HAP-1 (cell line): ENCODE data around the gene ZNRF3.
"Not testable (repeated sequence)": the region's sequence is repeated elsewhere in the genome, so short reads cannot be mapped to it uniquely, and the experiment has no call there.

Source experiments
- DNase-seq, 2 experiments: peaks; one replicate each; pipeline ENCODE4 v3.0.0-alpha.2; 2016 to 2020; ENCODE audit warnings: low spot score in 2 of 2
- H3K27me3 ChIP-seq: fragments of 250-450 bp; sonication (Bioruptor Pico); 2 replicates; pipeline ENCODE4 v1.5.1; 2020; ENCODE audit warnings: low read depth, mild to moderate bottlenecking, moderate library complexity
- H3K36me3 ChIP-seq: fragments of 250-450 bp; sonication (Bioruptor Pico); replicated peaks from 2 replicates; pipeline ENCODE4 v1.5.1; 2020; ENCODE audit warnings: mild to moderate bottlenecking
- H3K4me1 ChIP-seq: fragments of 250-450 bp; sonication (Bioruptor Pico); 2 replicates; pipeline ENCODE4 v1.5.1; 2020; ENCODE audit warnings: mild to moderate bottlenecking
- H3K4me3 ChIP-seq: fragments of 250-450 bp; sonication (Bioruptor Pico); 2 replicates; pipeline ENCODE4 v1.5.1; 2020; ENCODE audit warnings: mild to moderate bottlenecking, moderate library complexity
- H3K9me3 ChIP-seq: fragments of 250-450 bp; sonication (Bioruptor Pico); 2 replicates; pipeline ENCODE4 v1.5.1; 2020; ENCODE audit warnings: mild to moderate bottlenecking, moderate library complexity
- in situ Hi-C: fragments of 300-500 bp; cut with MboI; formaldehyde crosslinking; loops from 3 replicates; pipeline ENCODE4 v1.14.3; 2020; ENCODE audit warnings: low sequenced_read_pairs, inconsistent platforms, mixed read lengths

ZNRF3 gene

GRCh38 chr22:29072979-29073617, 189.7 kb downstream of the ZNRF3 start, which contains the start of gene KREMEN1:
Gene KREMEN1 (plus strand): TSS chr22:29073035. CDS start chr22:29073131, 96 bp downstream.
- peak in 1 of 2 experiments; percentile 29 for DNase-seq
- Histone ChIP-seq H3K4me3 (peak within 1 kb of the TSS; percentile 71), H3K36me3 (no peaks in the 10 kb centered on the region), H3K4me1 (peaks cover 9% of the 10 kb centered on the region), H3K9me3 (no peaks in the 10 kb centered on the region), H3K27me3 (no peaks in the 10 kb centered on the region)
- in situ Hi-C loops, result no loop called here

GRCh38 chr22:29073618-29074275, 190.4 kb downstream of the ZNRF3 start:
- no peaks in the 10 kb centered on the region for H3K9me3 ChIP-seq
- peaks cover 13% of the 10 kb centered on the region for H3K4me1 ChIP-seq
- peak overlapping the region; percentile 71 for H3K4me3 ChIP-seq
- DNase-seq, result peak; percentile 56 to 76
- H3K36me3 ChIP-seq, result no peaks in the 10 kb centered on the region
- no peaks in the 10 kb centered on the region for H3K27me3 ChIP-seq
- in situ Hi-C loops, result no loop called here

- H3K9me3 ChIP-seq, result no peaks in the 10 kb centered on the region
- DNase-seq, result no peak
- H3K36me3 ChIP-seq, result no peaks in the 10 kb centered on the region
- H3K4me3 ChIP-seq, result peak overlapping the region; percentile 71
- H3K4me1 ChIP-seq, result peaks cover 18% of the 10 kb centered on the region
- H3K27me3 ChIP-seq, result no peaks in the 10 kb centered on the region
- in situ Hi-C loops, result no loop called here
Measured at GRCh38 chr22:29074276-29074772, 191.0 kb downstream of the ZNRF3 start.

- in situ Hi-C loops, result no loop called here
- H3K4me1 ChIP-seq, result peaks cover 42% of the 10 kb centered on the region
- no peak for DNase-seq
- no peaks in the 10 kb centered on the region for H3K36me3 ChIP-seq
- H3K9me3 ChIP-seq, result no peaks in the 10 kb centered on the region
- H3K27me3 ChIP-seq, result no peaks in the 10 kb centered on the region
- no peak overlapping the region for H3K4me3 ChIP-seq
Measured at GRCh38 chr22:29078036-29078868, 194.9 kb downstream of the ZNRF3 start.

- H3K27me3 ChIP-seq, result no peaks in the 10 kb centered on the region
- in situ Hi-C loops, result no loop called here
- H3K9me3 ChIP-seq, result no peaks in the 10 kb centered on the region
- H3K4me3 ChIP-seq, result no peak overlapping the region
- no peaks in the 10 kb centered on the region for H3K36me3 ChIP-seq
- H3K4me1 ChIP-seq, result peaks cover 45% of the 10 kb centered on the region
- no peak for DNase-seq
Measured at GRCh38 chr22:29078869-29079207, 195.5 kb downstream of the ZNRF3 start.

- peak; percentile 81 to 86 for DNase-seq
- H3K4me3 ChIP-seq, result no peak overlapping the region
- H3K9me3 ChIP-seq, result no peaks in the 10 kb centered on the region
- peaks cover 45% of the 10 kb centered on the region for H3K4me1 ChIP-seq
- in situ Hi-C loops, result no loop called here
- H3K27me3 ChIP-seq, result no peaks in the 10 kb centered on the region
- H3K36me3 ChIP-seq, result no peaks in the 10 kb centered on the region
Measured at GRCh38 chr22:29079218-29079901, 196.0 kb downstream of the ZNRF3 start.

GRCh38 chr22:29080106-29080975, 197.0 kb downstream of the ZNRF3 start:
- Histone ChIP-seq H3K27me3 (no peaks in the 10 kb centered on the region), H3K36me3 (no peaks in the 10 kb centered on the region), H3K4me3 (no peak overlapping the region), H3K9me3 (no peaks in the 10 kb centered on the region), H3K4me1 (peaks cover 44% of the 10 kb centered on the region)
- peak; percentile 64 to 72 for DNase-seq
- in situ Hi-C loops, result no loop called here

GRCh38 chr22:29081517-29082236, 198.3 kb downstream of the ZNRF3 start:
- no peak for DNase-seq
- H3K27me3 ChIP-seq, result no peaks in the 10 kb centered on the region
- H3K4me1 ChIP-seq, result peaks cover 44% of the 10 kb centered on the region
- in situ Hi-C loops, result no loop called here
- no peaks in the 10 kb centered on the region for H3K36me3 ChIP-seq
- H3K4me3 ChIP-seq, result no peak overlapping the region
- H3K9me3 ChIP-seq, result no peaks in the 10 kb centered on the region

- H3K4me1 ChIP-seq, result peaks cover 44% of the 10 kb centered on the region
- no peaks in the 10 kb centered on the region for H3K27me3 ChIP-seq
- H3K9me3 ChIP-seq, result no peaks in the 10 kb centered on the region
- H3K4me3 ChIP-seq, result no peak overlapping the region
- DNase-seq, result no peak
- H3K36me3 ChIP-seq, result no peaks in the 10 kb centered on the region
- in situ Hi-C loops, result no loop called here
Measured at GRCh38 chr22:29082826-29083545, 199.6 kb downstream of the ZNRF3 start.

- in situ Hi-C loops, H3K36me3 ChIP-seq, H3K4me3 ChIP-seq, H3K27me3 ChIP-seq, H3K9me3 ChIP-seq: not testable (repeated sequence)
- peak in 1 of 2 experiments; percentile 39 for DNase-seq
- peaks cover 42% of the 10 kb centered on the region for H3K4me1 ChIP-seq
Measured at GRCh38 chr22:29083576-29083932, 200.2 kb downstream of the ZNRF3 start.

GRCh38 chr22:29083933-29084591, 200.7 kb downstream of the ZNRF3 start:
- no peak overlapping the region for H3K4me3 ChIP-seq
- H3K27me3 ChIP-seq, result no peaks in the 10 kb centered on the region
- H3K4me1 ChIP-seq, result peaks cover 37% of the 10 kb centered on the region
- no peaks in the 10 kb centered on the region for H3K9me3 ChIP-seq
- peak in 1 of 2 experiments; percentile 62 for DNase-seq
- in situ Hi-C loops, result no loop called here
- H3K36me3 ChIP-seq, result no peaks in the 10 kb centered on the region
